CD4-positive, alpha-beta memory T cell (primary cell): ENCODE measurements around the gene C6. TPM values are rescaled to one million over a fixed set of nuclear protein-coding genes. Genes with fewer than 3 reads are reported as not detected.
"Not testable (repeated sequence)": the region's sequence is repeated elsewhere in the genome, so short reads cannot be mapped to it uniquely, and the experiment has no call there.

Experiments used
- CTCF ChIA-PET: fragments of 350-600 bp; sonication (Branson Sonifier 250); formaldehyde crosslinking; loops from one replicate; lab custom pipeline; 2021; ENCODE audit warnings: inconsistent platforms; ENCODE audit not compliant: partially characterized antibody; lab: Charles Lee
- POLR2A ChIA-PET: fragments of 350-600 bp; sonication (Branson Sonifier 250); formaldehyde crosslinking; loops from one replicate; lab custom pipeline; 2021; ENCODE audit not compliant: partially characterized antibody; lab: Charles Lee
- DNase-seq, 5 donors: peaks; one replicate each; pipeline versions ENCODE4 v3.0.0 to v3.0.0-alpha.2; 2020 to 2022; ENCODE audit warnings: mixed read lengths in 1 of 5
- H3K27ac ChIP-seq: one replicate; pipeline ENCODE4 v1.7.0; 2013; ENCODE audit warnings: low read depth, low read length
- H3K27me3 ChIP-seq: 2 replicates; pipeline ENCODE4 v1.7.0; 2013; ENCODE audit warnings: mild to moderate bottlenecking, low read length, moderate library complexity; ENCODE audit not compliant: insufficient read depth
- H3K36me3 ChIP-seq: 2 replicates; pipeline ENCODE4 v1.7.0; 2013; ENCODE audit warnings: mild to moderate bottlenecking, low read length, moderate library complexity; ENCODE audit not compliant: insufficient read depth
- H3K4me1 ChIP-seq: 2 replicates; pipeline ENCODE4 v1.7.0; 2013; ENCODE audit warnings: mild to moderate bottlenecking, low read length, moderate library complexity; ENCODE audit not compliant: insufficient read depth
- H3K4me3 ChIP-seq, 2 donors: one replicate each; pipeline ENCODE4 v1.7.0; 2013; ENCODE audit warnings: low read length in 2 of 2, mild to moderate bottlenecking in 1 of 2
- H3K9me3 ChIP-seq, 2 donors: one replicate each; pipeline ENCODE4 v1.7.0; 2013; ENCODE audit warnings: low read length in 2 of 2, control low read depth in 1 of 2; ENCODE audit not compliant: control insufficient read depth in 1 of 2
- H3K27ac Mint-ChIP-seq, 7 donors: one replicate each; pipeline ENCODE4 v1.8.0; 2020 to 2021; ENCODE audit warnings: mixed read lengths in 7 of 7, mild to moderate bottlenecking in 6 of 7, inconsistent platforms in 3 of 7, moderate library complexity in 3 of 7
- H3K27me3 Mint-ChIP-seq, 2 donors: one replicate each; pipeline ENCODE4 v1.8.0; 2020 to 2021; ENCODE audit warnings: mixed read lengths in 2 of 2
- H3K36me3 Mint-ChIP-seq, 2 donors: one replicate each; pipeline ENCODE4 v1.8.0; 2020 to 2021; ENCODE audit warnings: mixed read lengths in 2 of 2, inconsistent platforms in 1 of 2, mild to moderate bottlenecking in 1 of 2
- H3K4me1 Mint-ChIP-seq, 4 donors: one replicate each; pipeline ENCODE4 v1.8.0; 2020 to 2021; ENCODE audit warnings: mixed read lengths in 4 of 4, mild to moderate bottlenecking in 1 of 4
- H3K4me3 Mint-ChIP-seq, 8 donors: one replicate each; pipeline ENCODE4 v1.8.0; 2020 to 2021; ENCODE audit warnings: mixed read lengths in 8 of 8, mild to moderate bottlenecking in 7 of 8, moderate library complexity in 6 of 8, inconsistent platforms in 3 of 8
- H3K9me3 Mint-ChIP-seq, 8 donors: one replicate each; pipeline ENCODE4 v1.8.0; 2020 to 2021; ENCODE audit warnings: mixed read lengths in 8 of 8, mild to moderate bottlenecking in 5 of 8, inconsistent platforms in 3 of 8, moderate library complexity in 1 of 8
- intact Hi-C: fragments of 100-400 bp; cut with micrococcal nuclease; formaldehyde crosslinking; loops from one replicate; pipeline ENCODE4 v1.15.1; 2023
- polyA plus RNA-seq, 2 donors: library from polyadenylated mRNA; unstranded; fragments of 300-500 nt; fragmentation: Illumina TruSeq; gene quantifications; one replicate each; pipeline ENCODE4 v1.2.3, GENCODE V29; 2021
- total RNA-seq, 2 experiments: library from RNA; stranded (reverse); gene quantifications; one replicate each; pipeline ENCODE4 v1.2.3, GENCODE V29; 2021

Gene C6
- total and polyA plus RNA-seq, 4 experiments from 2014 or later = not detected

DNA sequence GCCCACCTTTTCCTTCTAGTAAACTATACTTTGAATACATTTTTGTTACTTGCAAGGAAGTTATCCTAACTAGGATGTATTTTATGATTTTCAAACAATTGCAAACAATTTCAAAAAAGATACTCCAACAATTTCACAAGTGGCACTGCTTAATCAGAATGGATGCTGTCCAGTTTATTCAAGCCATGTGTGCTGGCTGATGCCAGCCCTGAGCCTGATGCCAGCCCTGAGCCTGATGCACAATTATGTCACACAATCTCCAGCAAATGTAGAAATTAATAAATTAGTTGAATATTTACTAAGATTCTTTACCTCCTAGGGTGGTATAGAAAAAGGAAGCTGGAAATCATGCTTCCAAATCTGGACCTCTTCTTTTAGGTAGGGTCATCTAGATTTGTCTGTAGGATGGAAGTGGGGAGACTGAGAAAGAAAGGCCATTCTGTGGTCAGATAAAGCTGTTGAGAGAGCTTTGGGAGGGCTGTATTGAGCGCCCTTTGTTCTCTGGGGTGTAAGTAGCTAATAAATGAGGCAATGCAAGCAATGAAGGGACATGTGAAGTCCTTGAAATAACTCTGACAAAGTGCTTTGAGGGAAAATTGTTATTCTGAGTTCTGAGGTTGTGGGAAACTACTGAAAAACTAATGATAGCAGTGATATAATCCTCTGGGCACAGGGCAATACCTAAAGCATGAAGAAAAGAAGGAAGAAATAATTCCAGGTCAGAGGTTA lies 5.8 kb upstream of the C6 start:
- H3K4me3 Mint-ChIP-seq = no peak overlapping the region
- POLR2A ChIA-PET = no interaction called here
- no peak for DNase-seq
- no peak overlapping the region for H3K27ac Mint-ChIP-seq
- intact Hi-C loops = no loop called here
- H3K27me3 ChIP-seq = no peaks in the 10 kb centered on the region
- no peak overlapping the region for H3K4me3 ChIP-seq
- H3K27me3 Mint-ChIP-seq = no peaks in the 10 kb centered on the region
- H3K36me3 ChIP-seq = no peaks in the 10 kb centered on the region
- H3K4me1 ChIP-seq = no peaks in the 10 kb centered on the region
- H3K9me3 Mint-ChIP-seq = peaks cover 0 to 5% (median 0%) of the 10 kb centered on the region in 8 donors
- CTCF ChIA-PET = no interaction called here
- H3K36me3 Mint-ChIP-seq = no peaks in the 10 kb centered on the region
- no peaks in the 10 kb centered on the region for H3K4me1 Mint-ChIP-seq
- no peaks in the 10 kb centered on the region for H3K9me3 ChIP-seq
- no peak overlapping the region for H3K27ac ChIP-seq

DNA sequence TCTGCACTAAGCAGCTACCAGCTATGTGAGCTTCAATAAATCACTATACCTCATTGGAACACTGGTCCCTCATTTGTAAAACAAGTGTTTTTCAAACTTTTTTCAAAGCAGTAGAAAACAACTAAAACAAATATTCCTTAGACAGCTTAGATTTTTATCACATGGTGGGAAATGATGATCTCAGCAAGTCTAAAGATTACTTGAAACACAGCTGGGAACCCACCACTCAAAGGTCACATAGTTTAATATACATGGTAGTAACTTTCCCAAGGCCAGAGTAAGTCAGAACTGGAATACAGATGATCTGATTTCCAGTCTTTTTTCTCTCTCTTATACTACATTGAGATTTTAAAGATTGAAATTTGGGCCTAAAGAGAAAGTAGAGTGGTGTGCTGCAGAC lies 850 bp upstream of the C6 start:
- Histone ChIP-seq H3K4me1 (no peaks in the 10 kb centered on the region), H3K27ac (no peak overlapping the region), H3K36me3 (no peaks in the 10 kb centered on the region), H3K4me3 (no peak overlapping the region), H3K9me3 (no peaks in the 10 kb centered on the region), H3K27me3 (no peaks in the 10 kb centered on the region)
- Mint-ChIP-seq H3K4me3 (no peak overlapping the region), H3K36me3 (no peaks in the 10 kb centered on the region), H3K9me3 (peaks cover 0 to 9% (median 3%) of the 10 kb centered on the region in 8 donors), H3K27me3 (no peaks in the 10 kb centered on the region), H3K27ac (no peak overlapping the region), H3K4me1 (no peaks in the 10 kb centered on the region)
- intact Hi-C loops = no loop called here
- ChIA-PET CTCF (no interaction called here), POLR2A (no interaction called here)
- no peak for DNase-seq

DNA sequence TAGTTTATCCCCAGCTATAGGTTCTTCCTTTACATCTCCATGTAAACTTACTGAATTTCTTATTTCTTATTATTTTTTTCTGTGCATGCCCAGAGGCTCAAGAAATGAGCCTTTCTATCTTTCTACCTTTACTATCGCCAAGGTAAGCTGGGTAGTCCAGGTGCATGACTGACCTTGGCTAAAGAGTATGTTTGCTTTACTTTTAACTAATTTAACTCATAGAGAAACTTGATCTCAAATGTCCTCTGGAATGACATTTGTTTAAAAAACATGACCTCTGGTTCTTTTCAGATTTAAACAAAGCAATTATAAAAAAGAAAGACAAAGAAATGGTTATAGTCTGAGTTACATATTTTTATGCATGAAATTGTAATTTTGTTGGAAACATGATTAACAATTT lies 397 bp downstream of the C6 start:
- Histone ChIP-seq H3K4me3 (no peak overlapping the region), H3K9me3 (no peaks in the 10 kb centered on the region), H3K4me1 (no peaks in the 10 kb centered on the region), H3K36me3 (no peaks in the 10 kb centered on the region), H3K27me3 (no peaks in the 10 kb centered on the region), H3K27ac (no peak overlapping the region)
- no peak overlapping the region for H3K27ac Mint-ChIP-seq
- ChIA-PET CTCF (no interaction called here), POLR2A (no interaction called here)
- intact Hi-C loops = no loop called here
- H3K9me3 Mint-ChIP-seq = peaks cover 0 to 10% (median 6%) of the 10 kb centered on the region in 8 donors
- no peak overlapping the region for H3K4me3 Mint-ChIP-seq
- no peaks in the 10 kb centered on the region for H3K27me3 Mint-ChIP-seq
- H3K4me1 Mint-ChIP-seq = no peaks in the 10 kb centered on the region
- H3K36me3 Mint-ChIP-seq = no peaks in the 10 kb centered on the region
- DNase-seq = no peak

- no peaks in the 10 kb centered on the region for H3K4me1 Mint-ChIP-seq
- Histone ChIP-seq H3K4me1 (no peaks in the 10 kb centered on the region), H3K4me3 (no peak overlapping the region), H3K36me3 (no peaks in the 10 kb centered on the region), H3K9me3 (no peaks in the 10 kb centered on the region), H3K27me3 (no peaks in the 10 kb centered on the region), H3K27ac (no peak overlapping the region)
- H3K27ac Mint-ChIP-seq = no peak overlapping the region
- H3K36me3 Mint-ChIP-seq = no peaks in the 10 kb centered on the region
- POLR2A ChIA-PET = no interaction called here
- intact Hi-C loops = no loop called here
- DNase-seq = no peak
- H3K9me3 Mint-ChIP-seq = peaks cover 0 to 18% (median 7%) of the 10 kb centered on the region in 8 donors
- no peak overlapping the region for H3K4me3 Mint-ChIP-seq
- CTCF ChIA-PET = no interaction called here
- H3K27me3 Mint-ChIP-seq = no peaks in the 10 kb centered on the region
These were observed 1.9 kb downstream of the C6 start for GRCh38 chr5:41211417-41211816.

DNA sequence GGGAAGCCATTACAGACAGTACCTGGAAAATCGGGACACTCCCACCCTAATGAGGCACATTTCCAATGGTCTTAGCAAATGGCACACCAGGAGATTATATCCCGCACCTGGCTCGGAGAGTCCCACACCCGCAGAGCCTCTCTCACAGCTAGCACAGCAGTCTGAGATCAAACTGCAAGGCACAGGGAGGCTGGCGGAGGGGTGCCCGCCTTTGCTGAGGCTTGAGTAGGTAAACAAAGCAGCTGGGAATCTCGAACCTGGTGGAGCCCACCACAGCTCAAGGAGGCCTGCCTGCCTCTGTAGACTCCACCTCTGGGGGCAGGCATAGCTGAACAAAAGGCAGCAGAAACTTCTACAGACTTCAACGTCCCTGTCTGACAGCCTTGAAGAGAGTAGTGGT lies 7.9 kb downstream of the C6 start:
- H3K36me3 Mint-ChIP-seq, DNase-seq, H3K4me1 ChIP-seq, POLR2A ChIA-PET, H3K4me3 Mint-ChIP-seq, H3K9me3 ChIP-seq, H3K36me3 ChIP-seq, H3K27me3 Mint-ChIP-seq, CTCF ChIA-PET, H3K27ac Mint-ChIP-seq, H3K4me3 ChIP-seq, H3K4me1 Mint-ChIP-seq, H3K27me3 ChIP-seq, H3K27ac ChIP-seq, intact Hi-C loops: not testable (repeated sequence)
- H3K9me3 Mint-ChIP-seq = peaks cover 0 to 20% (median 4%) of the 10 kb centered on the region in 8 donors

DNA sequence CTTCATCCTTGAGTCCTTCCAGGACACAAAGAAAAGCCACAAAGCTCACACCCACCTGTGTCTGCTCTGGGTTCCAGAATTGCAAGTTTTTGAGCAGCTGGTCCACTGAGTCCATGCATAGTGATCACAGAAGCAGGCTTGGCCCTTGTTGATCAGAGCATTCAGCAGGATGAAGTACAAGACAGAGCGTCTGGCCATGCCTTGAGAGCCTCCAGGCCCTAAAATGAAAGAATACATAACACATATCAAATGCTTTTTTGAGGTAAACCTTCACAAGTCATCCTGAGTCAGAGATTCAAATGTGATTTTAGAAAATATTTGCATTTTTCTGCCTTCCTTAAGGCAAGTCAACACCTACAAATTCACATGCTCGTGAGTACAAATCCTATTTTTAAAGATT lies 10.3 kb downstream of the C6 start:
- H3K27ac ChIP-seq = no peak overlapping the region
- H3K27me3 ChIP-seq = no peaks in the 10 kb centered on the region
- no peak overlapping the region for H3K4me3 ChIP-seq
- H3K36me3 ChIP-seq = no peaks in the 10 kb centered on the region
- Mint-ChIP-seq H3K4me3 (peak overlapping the region in 1 of 8 donors; percentile 54), H3K4me1 (no peaks in the 10 kb centered on the region), H3K36me3 (no peaks in the 10 kb centered on the region), H3K9me3 (peaks cover 0 to 16% (median 3%) of the 10 kb centered on the region in 8 donors), H3K27me3 (peaks cover 0 to 4% of the 10 kb centered on the region in 2 donors), H3K27ac (no peak overlapping the region)
- ChIA-PET CTCF (no interaction called here), POLR2A (no interaction called here)
- DNase-seq = peak in 1 of 5 donors; percentile 16
- intact Hi-C loops = no loop called here
- no peaks in the 10 kb centered on the region for H3K4me1 ChIP-seq
- H3K9me3 ChIP-seq = no peaks in the 10 kb centered on the region

DNA sequence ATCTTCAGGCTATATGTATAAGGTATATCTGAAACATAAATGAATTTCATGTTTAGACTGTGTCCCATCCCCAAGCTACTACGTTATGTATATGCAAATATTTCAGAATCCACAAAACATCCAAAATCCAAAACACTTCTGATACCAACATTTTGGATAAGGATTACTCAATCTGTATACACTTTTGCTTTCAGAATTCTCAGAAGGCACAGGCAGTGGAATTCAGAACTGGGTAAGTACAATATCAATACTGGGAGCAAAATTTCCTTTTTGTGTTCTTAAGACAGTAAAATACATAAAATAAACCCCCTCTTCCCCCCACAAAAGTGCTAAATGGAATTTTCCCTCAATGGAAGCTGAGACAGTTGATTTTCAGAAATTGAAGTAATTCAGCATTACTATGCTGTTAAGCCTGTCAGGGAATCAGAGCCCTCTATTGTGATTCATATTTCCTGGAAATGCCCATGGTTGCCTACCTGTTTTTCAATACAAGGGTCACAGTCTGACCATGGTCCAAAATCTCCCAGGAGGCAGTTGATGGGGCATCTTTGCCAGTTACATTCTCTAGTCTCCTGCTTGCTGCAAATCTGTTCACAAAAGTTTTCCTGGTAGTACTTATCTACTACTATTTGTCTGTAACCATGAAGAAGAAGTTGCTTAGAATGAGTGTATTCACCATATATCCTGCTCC lies 12.1 kb downstream of the C6 start:
- Mint-ChIP-seq H3K4me3 (no peak overlapping the region), H3K27me3 (peaks cover 0 to 4% of the 10 kb centered on the region in 2 donors), H3K4me1 (no peaks in the 10 kb centered on the region), H3K27ac (no peak overlapping the region), H3K9me3 (peaks cover 0 to 5% (median 0%) of the 10 kb centered on the region in 8 donors), H3K36me3 (no peaks in the 10 kb centered on the region)
- Histone ChIP-seq H3K4me3 (no peak overlapping the region), H3K9me3 (no peaks in the 10 kb centered on the region), H3K4me1 (no peaks in the 10 kb centered on the region), H3K27ac (no peak overlapping the region), H3K27me3 (no peaks in the 10 kb centered on the region), H3K36me3 (no peaks in the 10 kb centered on the region)
- ChIA-PET CTCF (no interaction called here), POLR2A (no interaction called here)
- intact Hi-C loops = no loop called here
- no peak for DNase-seq
